Frontal cortex (tissue), 4 donors: ENCODE results near the gene SUCLG2. TPM values are rescaled to one million over a fixed set of nuclear protein-coding genes. Genes with fewer than 3 reads are reported as not detected.

Experiments
- DNase-seq, 2 donors: peaks; one replicate each; pipeline ENCODE4 v3.0.0; 2012; ENCODE audit warnings: low spot score in 2 of 2
- FAIRE-seq: peaks from 2 replicates; lab custom pipeline; 2012; peaks lifted over from hg19 to GRCh38; lab: Jason Lieb, UNC
- total RNA-seq: library from RNA; depleted of rRNA; stranded (reverse); fragments of >200 nt; gene quantifications from one replicate; pipeline ENCODE4 v1.2.3, GENCODE V29; 2014
- donor health status: control.
- donor health status: control.
- donor health status: control.

Gene SUCLG2
- total RNA-seq, 1 donor from 2014 or later = 9.4 TPM

- FAIRE-seq (no peak), DNase-seq (no peak)
These were observed 181.7 kb downstream of the SUCLG2 start for GRCh38 chr3:67472674-67473201.

DNA sequence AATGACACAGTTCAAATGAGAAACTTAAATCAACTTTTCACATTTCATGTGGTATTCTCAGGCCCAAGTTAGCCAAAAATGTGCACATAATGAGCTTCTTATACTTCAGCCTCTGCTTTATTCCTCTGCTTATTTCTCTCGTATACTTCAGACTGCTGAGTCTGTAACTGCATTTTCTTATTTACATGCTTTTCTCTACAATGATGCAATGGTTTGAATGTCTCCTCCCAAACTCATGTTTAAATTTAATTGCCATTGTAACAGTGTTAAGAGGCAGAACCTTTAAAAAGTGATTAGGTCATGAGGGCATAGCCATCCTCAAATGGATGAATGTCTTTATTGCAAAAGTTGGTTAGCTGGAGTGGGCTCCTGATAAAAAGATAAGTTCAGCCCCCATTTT lies 184.2 kb downstream of the SUCLG2 start:
- FAIRE-seq (no peak), DNase-seq (no peak)

DNA sequence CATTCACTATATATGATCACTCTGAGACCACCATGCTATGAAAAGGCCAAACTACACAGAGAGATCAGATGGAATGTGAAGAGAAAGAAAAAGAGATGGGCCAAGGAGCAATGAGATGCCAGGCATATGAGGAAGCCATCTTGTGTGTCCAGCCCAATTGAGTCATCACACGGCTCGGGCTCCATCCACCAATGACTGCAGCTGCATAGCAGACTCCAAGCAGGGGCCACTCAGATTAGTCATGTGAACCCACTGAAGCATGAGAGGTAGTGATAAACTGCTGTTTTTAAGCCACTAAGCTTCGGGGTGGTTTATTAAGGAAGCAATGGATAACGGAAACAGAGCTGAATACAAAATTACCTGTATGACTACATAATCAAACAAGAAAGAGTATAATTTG lies 185.9 kb downstream of the SUCLG2 start:
- FAIRE-seq = no peak
- DNase-seq = no peak

GRCh38 chr3:67463656-67464055 lies 190.8 kb downstream of the SUCLG2 start:
- FAIRE-seq (no peak), DNase-seq (no peak)

GRCh38 chr3:67462187-67462586 lies 192.2 kb downstream of the SUCLG2 start:
- DNase-seq (no peak), FAIRE-seq (no peak)

DNA sequence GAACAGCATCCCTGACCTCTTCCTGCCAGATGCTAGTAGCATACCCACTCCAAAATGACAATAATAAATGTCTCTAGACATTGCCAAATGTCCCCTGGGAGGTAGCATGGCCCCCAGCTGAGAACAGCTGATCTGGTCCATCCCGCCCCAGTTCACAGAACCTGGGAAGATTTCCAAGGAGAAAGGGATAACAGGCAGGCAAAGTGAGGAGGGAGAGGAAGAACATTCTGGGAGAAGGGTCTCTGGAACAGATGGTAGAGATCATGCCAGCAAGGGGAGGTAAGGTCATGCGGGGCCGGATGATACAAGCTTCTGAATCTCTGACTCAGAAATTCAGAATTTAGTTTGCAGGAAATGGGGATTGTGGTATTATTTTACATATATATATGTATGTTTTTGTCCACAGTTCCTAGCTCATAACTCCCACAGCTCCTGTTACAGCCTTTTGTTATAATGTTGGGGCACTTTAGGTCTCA lies 192.7 kb downstream of the SUCLG2 start:
- FAIRE-seq = no peak
- no peak for DNase-seq

DNA sequence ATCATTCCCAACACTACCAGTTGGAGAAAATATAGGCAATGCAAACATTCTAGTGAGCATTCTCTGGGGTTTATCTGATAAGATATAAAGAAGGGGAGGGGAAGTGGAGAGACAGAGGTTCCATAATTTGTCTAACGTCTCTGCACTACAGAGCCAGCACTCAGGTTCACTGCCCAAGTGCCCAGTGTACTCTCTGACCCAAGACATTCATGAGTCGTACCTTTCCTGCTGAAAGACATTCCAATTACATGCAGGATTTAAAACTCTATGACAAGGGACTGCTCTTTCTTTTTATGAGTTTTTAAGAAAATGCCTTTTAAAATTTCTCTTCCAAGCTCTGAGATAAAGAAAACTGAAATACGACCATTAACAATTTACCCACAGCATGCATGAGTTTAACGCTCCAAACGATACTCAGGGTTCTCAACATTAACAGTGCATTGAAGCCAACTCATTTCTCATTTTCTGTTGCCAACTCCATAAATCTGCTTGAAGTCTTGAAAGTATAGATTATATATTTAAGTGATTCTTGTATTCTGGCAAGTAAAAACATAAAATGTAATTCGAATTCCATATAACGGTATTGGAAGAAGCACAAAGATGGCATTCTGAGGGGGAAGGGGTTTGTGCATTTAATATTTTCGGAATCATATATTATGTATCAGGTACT lies 193.4 kb downstream of the SUCLG2 start:
- no peak for DNase-seq

DNA sequence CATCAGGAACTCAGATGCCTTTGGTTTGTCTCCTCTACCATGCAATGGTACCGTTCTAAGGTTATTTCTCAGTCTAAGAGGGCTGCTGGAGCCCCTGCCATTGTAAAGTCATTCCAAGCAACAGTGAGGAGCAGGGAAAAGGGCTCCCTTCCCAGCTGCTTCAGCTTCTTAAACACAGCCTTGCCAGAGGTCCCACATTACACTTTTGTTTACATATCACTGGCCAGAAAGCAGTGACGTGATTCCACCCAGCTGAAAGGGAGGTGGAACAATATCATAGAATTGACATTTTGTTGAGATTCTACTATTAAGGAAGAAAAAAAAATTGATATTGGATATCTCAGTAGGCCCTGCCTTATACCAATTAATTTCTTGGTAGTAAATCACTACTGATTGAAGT lies 194.6 kb downstream of the SUCLG2 start:
- FAIRE-seq = no peak
- no peak for DNase-seq

More for the DNA sequence above, 193.4 kb downstream of the SUCLG2 start:
- FAIRE-seq = no peak

DNA sequence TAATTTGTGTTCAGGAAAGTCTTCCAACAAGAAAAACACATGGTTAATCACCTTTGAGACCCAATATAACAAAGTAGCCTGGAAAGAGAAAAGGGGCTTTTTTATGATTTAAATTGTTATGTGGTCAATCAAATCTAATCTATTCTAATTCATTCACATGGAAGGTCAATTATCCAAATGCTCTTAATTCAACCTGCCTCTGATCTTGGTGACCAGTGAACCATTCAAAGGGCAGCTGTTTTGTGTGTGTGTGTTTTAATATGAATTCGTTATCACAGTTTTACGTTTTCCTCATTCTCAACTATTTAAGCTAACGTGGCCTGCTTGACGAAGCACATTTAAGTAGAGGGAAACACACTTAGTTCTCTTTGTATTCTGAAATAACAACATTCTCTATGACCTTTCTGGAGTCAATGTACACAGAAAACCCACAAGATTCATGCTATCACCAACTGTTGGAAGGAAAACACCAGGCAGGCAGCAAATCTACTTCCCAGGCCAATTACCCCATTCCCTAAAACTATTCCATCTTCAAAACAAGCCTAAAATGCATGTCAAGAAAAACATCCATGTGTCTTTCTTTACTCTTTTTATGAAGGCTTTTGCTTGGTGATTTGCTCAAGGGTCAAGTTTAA lies 195.4 kb downstream of the SUCLG2 start:
- no peak for DNase-seq
- FAIRE-seq = no peak

GRCh38 chr3:67458408-67458807 lies 196.0 kb downstream of the SUCLG2 start:
- DNase-seq (no peak), FAIRE-seq (no peak)

GRCh38 chr3:67453628-67454027 lies 200.8 kb downstream of the SUCLG2 start:
- FAIRE-seq (no peak), DNase-seq (no peak)

- FAIRE-seq (no peak), DNase-seq (no peak)
These were observed 204.3 kb downstream of the SUCLG2 start for GRCh38 chr3:67450153-67450552.

DNA sequence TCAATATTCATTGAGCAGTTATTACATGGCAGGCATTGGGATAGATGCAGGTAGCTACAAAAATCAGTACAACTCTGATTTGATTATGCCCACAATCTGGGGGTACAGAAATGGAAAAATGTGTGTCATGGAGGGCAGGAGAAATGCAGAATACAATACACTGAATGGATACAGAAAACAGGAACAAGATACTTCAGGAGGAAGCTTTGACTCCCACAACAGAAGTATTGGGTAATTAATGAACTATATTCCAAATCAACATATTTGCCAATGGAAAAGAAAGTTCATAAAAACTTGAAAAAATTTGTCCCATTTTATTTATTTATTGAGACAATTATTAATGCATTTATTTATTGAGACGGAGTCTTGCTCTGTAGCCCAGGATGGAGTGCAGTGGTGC lies 207.0 kb downstream of the SUCLG2 start:
- no peak for FAIRE-seq
- DNase-seq = no peak

DNA sequence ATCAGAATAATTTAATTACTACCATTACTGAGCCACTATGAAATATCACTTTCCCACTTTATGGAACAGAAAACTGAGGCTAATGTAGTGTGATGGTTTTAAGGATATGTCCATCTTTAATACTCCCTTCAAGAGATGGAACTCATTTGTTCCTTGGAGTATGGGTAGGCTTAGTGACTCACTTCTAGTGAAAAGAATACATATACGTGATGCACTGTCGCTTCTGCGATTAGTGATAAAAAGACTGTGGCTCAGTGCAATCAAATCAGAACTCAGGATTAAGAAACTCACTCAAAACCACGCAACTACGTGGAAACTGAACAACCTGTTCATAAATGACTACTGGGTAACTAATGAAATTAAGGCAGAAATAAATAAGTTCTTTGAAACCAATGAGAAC lies 216.6 kb downstream of the SUCLG2 start:
- DNase-seq (no peak), FAIRE-seq (no peak)

- DNase-seq (no peak), FAIRE-seq (no peak)
These were observed 217.3 kb downstream of the SUCLG2 start for GRCh38 chr3:67437090-67437489.

- DNase-seq = no peak
- no peak for FAIRE-seq
These were observed 221.3 kb downstream of the SUCLG2 start for GRCh38 chr3:67433109-67433508.

DNA sequence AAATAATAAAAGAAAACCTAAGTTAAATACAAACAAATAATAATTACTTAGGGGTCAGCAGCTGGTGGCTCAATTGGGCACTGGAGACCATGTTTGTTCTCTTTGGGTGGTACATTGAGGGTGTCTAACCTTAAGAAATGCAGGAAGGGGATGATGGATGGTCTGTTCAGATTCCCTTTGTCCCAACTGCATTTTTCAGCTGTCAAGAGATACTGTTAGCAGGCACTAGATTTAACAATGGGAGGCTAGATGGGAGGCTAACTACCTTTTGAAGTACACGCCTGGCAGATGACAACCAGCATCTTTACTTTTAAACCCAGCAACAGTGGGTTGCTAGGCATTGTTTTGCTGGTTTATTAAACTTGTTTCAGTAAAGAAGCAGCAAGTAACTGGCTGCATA lies 222.5 kb downstream of the SUCLG2 start:
- FAIRE-seq (no peak), DNase-seq (no peak)

DNA sequence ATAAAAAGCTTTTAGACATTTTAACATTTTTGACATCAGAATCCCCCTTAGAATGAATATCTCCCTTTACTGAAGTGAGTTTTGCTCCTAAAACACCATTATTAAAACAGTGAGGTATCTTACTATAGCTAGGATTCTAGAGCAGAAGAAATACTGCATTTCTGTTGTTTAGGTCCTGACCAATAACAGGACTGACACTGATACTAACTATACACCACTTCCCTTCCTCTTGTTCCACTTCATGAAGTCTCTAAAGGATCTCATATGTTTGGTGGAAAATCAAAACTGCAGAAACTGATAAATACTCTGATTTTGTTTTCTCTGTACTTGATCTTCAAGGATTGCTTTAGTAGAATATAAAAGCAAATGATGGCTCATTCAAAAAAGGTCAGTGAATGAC lies 230.7 kb downstream of the SUCLG2 start:
- FAIRE-seq = no peak
- DNase-seq = no peak

DNA sequence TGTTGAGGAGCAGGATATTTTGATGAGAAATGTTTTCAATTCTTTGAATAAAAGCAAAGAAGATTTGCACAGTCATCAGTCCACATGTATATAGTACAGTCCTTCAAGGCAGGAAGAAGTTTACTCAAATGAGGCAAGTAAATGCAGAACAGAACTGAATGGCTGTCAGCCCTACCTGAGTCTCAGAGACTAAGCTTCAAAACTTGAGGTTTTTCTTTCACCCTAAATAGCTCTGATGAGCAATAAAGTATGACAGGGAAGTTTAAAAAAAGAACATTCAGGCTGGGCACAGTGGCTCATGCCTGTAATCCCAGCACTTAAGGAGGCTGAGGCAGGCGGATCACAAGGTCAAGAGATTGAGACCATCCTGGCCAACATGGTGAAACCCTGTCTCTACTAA lies 232.5 kb downstream of the SUCLG2 start:
- FAIRE-seq (no peak), DNase-seq (no peak)

- DNase-seq (no peak), FAIRE-seq (no peak)
These were observed 234.6 kb downstream of the SUCLG2 start for GRCh38 chr3:67419779-67420178.

- FAIRE-seq (no peak), DNase-seq (no peak)
These were observed 235.2 kb downstream of the SUCLG2 start for GRCh38 chr3:67419218-67419529.
